HCT116 (cell line): Measurements from ENCODE around the gene MAN1A1.

Experiments
- CTCF ChIP-seq, 3 experiments: fragments of 200-600 bp in 1 of 3; sonication (generic) in 1 of 3; IDR thresholded peaks in 2 of 3; conservative IDR thresholded peaks in 1 of 3; 2 replicates each; pipeline ENCODE4 v1.5.1; 2012 to 2017; ENCODE audit warnings: low read depth in 2 of 3, low read length in 2 of 3, antibody characterized with exemption in 1 of 3, borderline replicate concordance in 1 of 3, control low read depth in 1 of 3, mild to moderate bottlenecking in 1 of 3, mixed read lengths in 1 of 3, mixed run types in 1 of 3, moderate library complexity in 1 of 3; ENCODE audit not compliant: insufficient read depth in 1 of 3
- POLR2A ChIP-seq: IDR thresholded peaks from 2 replicates; pipeline ENCODE4 v1.7.0; 2011; ENCODE audit warnings: borderline replicate concordance; ENCODE audit not compliant: insufficient read depth, insufficient read length; ENCODE audit errors: extremely low read depth
- REST ChIP-seq: IDR thresholded peaks from 2 replicates; pipeline ENCODE4 v1.6.1; 2012; ENCODE audit warnings: low read depth
- SIN3A ChIP-seq: IDR thresholded peaks from 2 replicates; pipeline ENCODE4 v1.6.1; 2012; ENCODE audit warnings: low read depth
- YY1 ChIP-seq: IDR thresholded peaks from 2 replicates; pipeline ENCODE4 v1.6.1; 2011; ENCODE audit warnings: low read length, low read depth, moderate library complexity, mild to moderate bottlenecking; ENCODE audit not compliant: insufficient replicate concordance; ENCODE audit errors: extremely low read depth

GRCh38 chr6:119273272-119274196 lies 76.0 kb downstream of the MAN1A1 start:
- TF ChIP-seq SIN3A (no peak), CTCF (IDR thresholded peaks at IDR 0.05 in 2 of 3, conservative IDR thresholded peaks at IDR 0.05 in 1 of 3; ENCODE audit: borderline replicate concordance in 1 of 3, insufficient read depth in 1 of 3, low read depth in 2 of 3, low read length in 2 of 3) (no peak), YY1 (no peak), REST (no peak), POLR2A (no peak)
